Measurements from ENCODE around the gene TSPAN31. TPM values are rescaled to one million over a fixed set of nuclear protein-coding genes. Genes with fewer than 3 reads are reported as not detected.
A peak's percentile ranks its signal among the peaks of the same experiment; 100 is the strongest.

The TSPAN31 gene, protein sequence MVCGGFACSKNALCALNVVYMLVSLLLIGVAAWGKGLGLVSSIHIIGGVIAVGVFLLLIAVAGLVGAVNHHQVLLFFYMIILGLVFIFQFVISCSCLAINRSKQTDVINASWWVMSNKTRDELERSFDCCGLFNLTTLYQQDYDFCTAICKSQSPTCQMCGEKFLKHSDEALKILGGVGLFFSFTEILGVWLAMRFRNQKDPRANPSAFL
- 34.8 and 40.8 TPM in 2 replicates for total RNA-seq (ENCODE audit: low replicate concordance)
- long read RNA-seq, transcript TSPAN31-201 (6 exons, 1,849 nt), result major isoform, 73 of 104 reads
- long read RNA-seq, partial matches to known transcripts, result 22 of 104 reads
- long read RNA-seq, other reads (novel, unspliced or antisense), result 8 of 104 reads

DNA sequence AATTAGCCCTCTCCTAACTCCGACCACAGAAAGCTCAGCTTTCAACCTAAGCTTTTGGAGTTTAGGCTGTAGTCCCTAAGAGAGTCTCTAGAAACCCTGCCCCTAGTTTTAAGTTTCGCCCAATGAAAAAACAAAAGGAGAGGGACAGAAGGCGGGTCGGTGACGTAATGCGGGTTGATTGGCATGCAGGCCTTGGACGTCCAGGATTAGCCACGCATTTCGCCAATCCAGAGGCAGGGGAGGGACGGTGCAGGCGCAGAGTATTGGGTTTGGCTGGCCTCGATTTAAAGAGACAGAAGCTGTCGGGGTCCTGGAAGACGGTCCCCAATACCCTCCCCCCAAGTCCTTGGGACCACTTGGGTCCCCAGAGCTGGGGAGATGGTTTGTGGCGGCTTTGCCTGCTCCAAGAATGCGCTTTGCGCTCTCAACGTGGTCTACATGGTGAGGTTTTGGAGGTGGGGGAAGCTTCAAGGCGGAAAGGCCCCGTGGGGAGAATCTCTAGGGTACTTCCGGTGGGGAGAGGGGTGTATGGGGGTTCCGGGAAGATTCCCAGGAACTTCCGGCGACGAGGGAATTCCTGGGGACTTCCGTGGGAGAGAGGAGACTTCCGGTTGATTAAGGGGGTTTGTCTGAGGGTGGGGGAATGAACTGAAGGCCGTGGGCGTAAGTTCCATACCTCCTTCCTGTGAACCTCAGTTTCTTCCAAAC, at the start of gene TSPAN31:
TSS of gene TSPAN31 (plus strand) at position 263 of the 708 bp plus-strand sequence. CDS start at position 379, 116 bp downstream.
- DNase-seq (ENCODE audit: extremely low spot score, unreplicated experiment), result peak; percentile 92
- Mint-ChIP-seq H3K4me1 (ENCODE audit: unreplicated experiment) (peaks cover 18% of the 10 kb centered on the region), H3K4me3 (peak within 1 kb of the TSS; percentile 96), H3K27me3 (peaks cover 35% of the 10 kb centered on the region), H3K9me3 (no peaks in the 10 kb centered on the region), H3K27ac (peak within 1 kb of the TSS; percentile 97), H3K36me3 (peaks cover 20% of the 10 kb centered on the region)
- TF ChIP-seq CTCF (conservative IDR thresholded peaks at IDR 0.05), result no peak

DNA sequence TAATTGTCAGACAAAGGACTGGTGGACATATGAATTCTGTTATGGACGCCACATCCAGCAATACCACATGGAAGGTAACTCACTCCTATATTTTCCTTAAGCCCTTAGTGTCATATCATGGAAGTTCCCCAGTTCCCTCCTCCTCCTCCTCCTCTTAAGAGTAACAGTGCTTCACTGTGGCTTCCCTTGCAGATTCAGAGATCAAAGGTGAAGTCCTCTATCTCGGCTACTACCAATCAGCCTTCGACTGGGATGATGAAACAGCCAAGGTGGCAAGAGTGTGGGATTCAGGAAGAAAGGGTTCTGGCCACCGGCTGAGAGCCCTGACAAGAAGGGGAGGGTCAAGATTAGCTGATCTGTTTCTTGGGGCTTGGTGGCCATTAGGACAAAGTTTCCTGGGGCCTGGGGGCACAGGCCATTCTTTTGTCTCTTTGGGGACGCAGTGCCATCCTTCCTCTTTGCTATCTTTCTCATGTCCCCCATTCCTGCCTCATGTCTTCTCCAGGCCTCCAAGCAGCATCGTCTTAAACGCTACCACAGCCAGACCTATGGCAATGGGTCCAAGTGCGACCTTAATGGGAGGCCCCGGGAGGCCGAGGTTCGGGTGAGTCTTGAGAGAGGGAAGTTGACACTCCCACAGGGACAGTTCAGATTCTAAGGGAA, 48.9 kb upstream of the TSPAN31 start:
- Mint-ChIP-seq H3K27ac (no peak overlapping the region), H3K4me1 (ENCODE audit: unreplicated experiment) (no peaks in the 10 kb centered on the region), H3K4me3 (peak overlapping the region; percentile 74), H3K36me3 (peaks cover 39% of the 10 kb centered on the region), H3K27me3 (peaks cover 11% of the 10 kb centered on the region), H3K9me3 (peaks cover 6% of the 10 kb centered on the region)
- DNase-seq (ENCODE audit: extremely low spot score, unreplicated experiment), result no peak
- no peak for TF ChIP-seq CTCF (conservative IDR thresholded peaks at IDR 0.05)

DNA sequence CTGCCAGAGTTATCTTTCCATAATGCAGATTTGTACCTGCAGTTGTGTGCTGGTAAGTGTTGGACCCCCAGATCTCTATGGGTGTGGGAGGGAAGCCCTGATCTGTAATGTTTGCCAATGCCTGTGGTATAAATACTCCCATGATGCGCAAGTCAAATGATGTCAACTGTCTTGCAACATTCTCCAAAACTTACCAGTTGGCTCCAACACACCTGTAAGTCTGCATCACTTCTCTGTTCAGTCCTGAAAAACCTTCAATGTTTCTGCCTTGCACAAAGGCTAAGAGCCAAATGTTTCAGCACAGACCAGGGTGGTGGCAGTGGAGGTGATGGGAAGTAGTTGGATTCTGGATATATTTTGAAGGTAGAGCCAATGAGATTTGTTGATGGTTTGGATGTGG, 47.8 kb upstream of the TSPAN31 start:
- Mint-ChIP-seq H3K9me3 (peaks cover 3% of the 10 kb centered on the region), H3K27ac (no peak overlapping the region), H3K4me1 (ENCODE audit: unreplicated experiment) (no peaks in the 10 kb centered on the region), H3K4me3 (no peak overlapping the region), H3K36me3 (peaks cover 40% of the 10 kb centered on the region), H3K27me3 (peaks cover 4% of the 10 kb centered on the region)
- TF ChIP-seq CTCF (conservative IDR thresholded peaks at IDR 0.05), result no peak
- no peak for DNase-seq (ENCODE audit: extremely low spot score, unreplicated experiment)

DNA sequence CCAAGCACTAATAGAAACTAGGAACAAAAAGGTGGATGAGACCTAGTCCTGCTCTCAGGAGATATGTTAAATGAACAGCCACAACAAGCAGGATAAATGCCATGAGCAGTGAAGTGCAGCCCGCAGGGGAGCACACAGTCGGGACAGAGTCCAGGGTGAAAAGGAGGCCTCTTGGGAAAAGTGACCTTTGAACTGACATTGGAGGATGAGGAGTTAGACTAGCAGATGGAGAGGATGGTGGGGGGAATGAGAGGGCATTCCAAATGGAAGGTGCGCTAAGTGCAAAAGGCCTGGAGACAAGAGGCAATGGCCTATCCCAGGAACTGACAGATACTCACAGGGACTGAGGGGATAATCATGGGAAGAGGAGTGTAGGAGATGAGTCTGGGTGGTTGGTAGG, 46.4 kb upstream of the TSPAN31 start:
- no peak overlapping the region for H3K4me3 Mint-ChIP-seq
- H3K36me3 Mint-ChIP-seq, result peaks cover 52% of the 10 kb centered on the region
- no peak for DNase-seq (ENCODE audit: extremely low spot score, unreplicated experiment)
- H3K27ac Mint-ChIP-seq, result no peak overlapping the region
- no peaks in the 10 kb centered on the region for H3K27me3 Mint-ChIP-seq
- H3K4me1 Mint-ChIP-seq (ENCODE audit: unreplicated experiment), result no peaks in the 10 kb centered on the region
- no peak for TF ChIP-seq CTCF (conservative IDR thresholded peaks at IDR 0.05)
- no peaks in the 10 kb centered on the region for H3K9me3 Mint-ChIP-seq

DNA sequence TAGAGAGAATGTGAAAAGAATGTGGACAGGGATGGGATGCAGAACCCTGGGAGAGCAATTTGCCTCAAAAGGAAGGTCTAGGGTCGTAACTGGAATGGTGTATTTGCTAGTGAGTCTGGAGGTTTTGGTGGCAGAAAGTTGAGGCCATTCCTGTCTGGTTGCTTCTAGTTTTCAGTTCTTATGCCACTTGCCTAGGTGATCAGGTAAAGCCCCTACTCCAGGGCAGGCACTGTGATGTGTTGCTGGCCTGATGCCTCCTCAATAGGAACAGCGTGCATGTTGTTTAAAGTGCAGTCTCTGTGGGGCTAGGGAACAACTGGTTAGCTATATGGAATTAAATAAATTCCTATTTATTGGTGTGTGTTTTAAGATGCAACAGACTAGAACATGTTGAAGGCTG, 44.5 kb upstream of the TSPAN31 start:
- H3K27me3 Mint-ChIP-seq, result no peaks in the 10 kb centered on the region
- H3K9me3 Mint-ChIP-seq, result no peaks in the 10 kb centered on the region
- H3K4me1 Mint-ChIP-seq (ENCODE audit: unreplicated experiment), result no peaks in the 10 kb centered on the region
- DNase-seq (ENCODE audit: extremely low spot score, unreplicated experiment), result no peak
- no peak for TF ChIP-seq CTCF (conservative IDR thresholded peaks at IDR 0.05)
- no peak overlapping the region for H3K4me3 Mint-ChIP-seq
- H3K27ac Mint-ChIP-seq, result no peak overlapping the region
- H3K36me3 Mint-ChIP-seq, result peaks cover 62% of the 10 kb centered on the region
